Endometrial microvascular endothelial cells (primary cell): Measurements from ENCODE around the gene HIVEP3. TPM values are rescaled to one million over a fixed set of nuclear protein-coding genes. Genes with fewer than 3 reads are reported as not detected.

Source experiments
- in situ Hi-C: cut with HindIII; loops from 2 replicates; pipeline ENCODE4 v1.10.0; 2017; ENCODE audit warnings: low sequenced_read_pairs, low pct_unique_long_range_greater_than_20kb; ENCODE audit errors: inconsistent ontology term
- total RNA-seq: library from RNA; depleted of rRNA; stranded (reverse); fragments of >200 nt; gene quantifications from one replicate; pipeline ENCODE4 v1.2.3, GENCODE V29; 2015; ENCODE audit errors: inconsistent ontology term

The HIVEP3 gene
- total RNA-seq, 1 donor from 2014 or later: 4.4 TPM

DNA sequence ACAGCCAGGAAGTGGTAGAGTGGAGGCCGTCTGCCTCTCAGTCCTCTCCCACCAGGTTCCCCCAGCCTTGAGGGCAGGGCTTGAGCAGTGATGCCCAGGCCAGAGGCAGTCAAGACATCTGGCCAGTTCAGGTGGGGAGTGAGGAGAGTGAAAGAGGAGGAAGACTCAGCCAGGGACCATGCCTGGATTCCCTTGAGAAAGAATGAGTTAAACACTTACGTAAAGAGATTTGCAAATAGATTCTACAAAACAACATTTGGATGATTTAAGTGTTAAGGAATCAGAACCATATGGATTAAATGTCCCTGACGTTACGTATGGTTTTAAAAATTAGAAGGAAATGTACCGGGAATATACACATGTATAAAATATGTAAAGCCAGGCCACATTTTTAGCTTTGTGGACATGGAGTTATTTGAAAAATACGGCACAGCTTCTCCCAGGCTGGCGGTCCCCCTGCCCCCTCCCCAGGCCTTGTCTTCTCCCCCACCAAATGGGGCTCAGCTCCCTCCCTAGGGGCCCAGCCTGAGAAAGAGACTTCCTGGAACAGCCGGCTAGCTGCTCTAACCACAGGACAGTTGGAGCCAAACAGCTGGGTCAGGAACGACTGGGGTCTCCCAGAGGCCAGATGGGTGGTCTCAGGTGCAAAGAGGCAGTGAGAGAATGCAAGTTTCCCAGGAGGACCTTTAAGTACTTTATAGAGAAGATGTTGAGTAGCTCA, 245.9 kb downstream of the HIVEP3 start:
- in situ Hi-C loops: no loop called here

DNA sequence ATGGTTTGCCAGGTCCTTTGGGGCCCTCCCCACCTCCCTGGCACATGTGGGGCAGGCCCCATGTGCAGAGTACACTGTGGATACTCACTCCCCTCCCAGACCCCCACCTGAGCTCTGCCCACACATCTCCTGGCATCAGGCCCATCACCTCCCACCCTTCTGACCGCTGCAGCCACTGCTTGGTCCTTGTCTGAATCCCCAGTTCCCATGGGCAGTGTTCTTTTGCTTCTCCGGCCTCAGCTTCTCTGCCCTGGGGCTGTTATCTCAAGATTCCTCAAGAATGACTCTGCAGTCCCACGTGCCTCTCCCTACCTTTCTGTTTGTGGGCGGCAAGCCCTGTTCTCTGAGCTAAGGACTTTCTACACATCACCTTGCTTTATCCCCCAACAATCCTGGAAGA, 246.5 kb downstream of the HIVEP3 start:
- in situ Hi-C loops: no loop called here

DNA sequence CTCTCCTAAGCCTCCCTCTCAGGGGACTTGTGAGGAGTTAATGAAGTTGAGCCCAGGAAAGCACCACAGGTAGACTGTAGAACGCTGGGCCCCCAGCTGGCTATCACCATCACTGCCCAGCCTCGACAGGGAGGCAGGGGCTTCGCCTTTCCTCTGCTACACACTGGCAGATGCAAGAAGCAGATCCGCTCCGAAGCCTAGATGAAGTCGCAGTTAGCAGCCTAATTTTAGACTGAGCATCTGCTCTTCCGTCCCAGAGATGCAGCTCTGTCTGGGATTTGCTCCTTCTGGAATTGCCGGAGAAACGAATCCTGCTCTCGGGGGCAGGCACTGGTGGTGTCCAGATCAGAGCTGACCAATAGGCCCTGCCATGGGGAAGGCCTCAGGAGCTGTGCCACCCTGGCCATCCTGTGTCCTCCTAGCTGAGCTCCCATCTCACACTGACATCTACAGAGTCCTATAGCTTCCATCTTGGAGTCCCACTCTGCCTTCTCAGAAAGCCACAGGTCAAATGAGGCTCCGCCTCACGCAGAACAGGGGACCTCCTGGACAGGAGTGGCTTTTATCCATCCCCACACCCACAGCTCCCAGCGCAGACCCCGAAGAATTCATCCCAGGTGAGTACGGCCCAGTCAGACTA, 247.5 kb downstream of the HIVEP3 start:
- in situ Hi-C loops: no loop called here

DNA sequence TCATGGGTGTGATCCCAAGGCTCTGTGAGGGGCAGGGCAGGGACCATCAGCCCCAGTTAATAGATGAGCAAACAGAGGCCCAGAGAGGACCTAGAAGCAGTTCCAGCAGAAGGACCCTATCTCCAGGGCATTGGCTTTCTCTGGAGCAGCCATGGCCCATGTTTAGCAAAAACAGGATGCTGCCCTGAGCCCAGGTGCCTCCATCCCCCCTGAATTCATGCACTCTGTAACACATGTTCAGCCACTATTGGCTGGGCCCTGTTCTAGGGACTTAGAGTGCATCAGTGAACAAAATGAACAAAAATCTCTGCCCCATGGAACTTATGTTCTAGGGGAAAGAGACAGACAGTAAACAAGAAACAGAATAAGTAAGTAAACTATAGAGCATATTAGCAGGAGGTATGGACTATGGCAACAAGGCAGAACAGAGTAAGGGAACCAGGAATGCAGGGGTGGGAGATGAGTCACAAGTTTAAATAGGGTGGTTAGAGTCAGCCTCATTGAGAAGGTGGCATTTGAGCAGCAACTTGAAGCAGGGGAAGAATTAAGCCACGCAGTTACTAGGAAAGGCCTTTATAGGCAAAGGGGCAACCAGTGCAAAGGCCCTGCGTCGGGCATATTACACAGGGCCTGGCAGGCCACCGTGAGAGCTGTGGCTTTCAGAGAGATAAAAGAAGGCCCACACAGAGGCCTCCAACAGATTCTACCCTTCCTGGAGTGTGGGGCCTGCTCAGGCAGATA, 248.3 kb downstream of the HIVEP3 start:
- in situ Hi-C loops: no loop called here

DNA sequence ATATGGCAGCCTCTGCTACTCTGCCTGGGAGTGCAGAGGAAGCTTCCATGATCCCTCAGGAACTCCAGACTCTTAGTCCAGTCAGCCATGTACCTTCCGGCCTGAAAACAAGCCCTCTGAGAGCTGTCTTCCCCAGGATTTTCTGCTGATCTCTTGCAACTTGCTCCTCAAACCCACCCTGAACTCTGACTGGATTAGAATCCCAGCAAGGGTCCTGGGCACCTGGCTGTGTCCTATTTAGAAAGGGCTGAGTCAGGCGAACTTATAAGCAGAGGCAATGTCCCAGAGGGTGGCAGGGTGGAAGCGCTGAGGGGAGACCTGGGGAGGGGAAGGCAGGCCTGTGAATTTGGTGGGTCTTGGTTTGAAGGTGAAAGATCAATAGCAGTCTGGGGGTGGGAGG, 249.8 kb downstream of the HIVEP3 start:
- in situ Hi-C loops: no loop called here

DNA sequence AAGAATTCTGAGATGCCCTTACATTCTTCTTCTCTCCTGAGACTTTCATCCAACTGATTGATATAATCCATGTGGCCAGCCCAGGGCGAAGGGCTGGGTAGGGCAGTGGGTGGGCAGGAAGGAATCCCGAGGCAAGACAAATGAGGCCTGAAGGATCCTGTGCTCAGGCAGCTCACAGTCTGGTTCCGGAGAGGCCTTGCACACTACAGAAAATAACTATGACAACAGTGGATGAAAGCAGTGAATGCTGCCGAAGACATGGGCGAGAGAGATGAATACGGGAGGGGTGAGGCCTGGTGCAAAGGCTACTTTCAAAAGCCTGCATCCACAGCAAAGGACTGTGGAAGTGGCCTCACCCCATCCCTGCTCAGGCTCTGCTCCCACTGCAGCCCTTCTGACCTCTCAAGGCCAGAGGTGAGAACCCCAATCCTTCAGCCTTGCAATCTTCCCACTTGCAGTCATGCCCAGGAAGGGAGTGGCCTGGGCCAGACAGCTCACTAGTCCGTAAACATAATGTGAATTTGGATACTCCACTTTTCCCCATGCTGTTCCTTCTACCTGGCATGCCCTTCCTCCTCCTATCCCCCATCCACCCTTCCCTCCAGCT, 250.6 kb downstream of the HIVEP3 start:
- in situ Hi-C loops: no loop called here

DNA sequence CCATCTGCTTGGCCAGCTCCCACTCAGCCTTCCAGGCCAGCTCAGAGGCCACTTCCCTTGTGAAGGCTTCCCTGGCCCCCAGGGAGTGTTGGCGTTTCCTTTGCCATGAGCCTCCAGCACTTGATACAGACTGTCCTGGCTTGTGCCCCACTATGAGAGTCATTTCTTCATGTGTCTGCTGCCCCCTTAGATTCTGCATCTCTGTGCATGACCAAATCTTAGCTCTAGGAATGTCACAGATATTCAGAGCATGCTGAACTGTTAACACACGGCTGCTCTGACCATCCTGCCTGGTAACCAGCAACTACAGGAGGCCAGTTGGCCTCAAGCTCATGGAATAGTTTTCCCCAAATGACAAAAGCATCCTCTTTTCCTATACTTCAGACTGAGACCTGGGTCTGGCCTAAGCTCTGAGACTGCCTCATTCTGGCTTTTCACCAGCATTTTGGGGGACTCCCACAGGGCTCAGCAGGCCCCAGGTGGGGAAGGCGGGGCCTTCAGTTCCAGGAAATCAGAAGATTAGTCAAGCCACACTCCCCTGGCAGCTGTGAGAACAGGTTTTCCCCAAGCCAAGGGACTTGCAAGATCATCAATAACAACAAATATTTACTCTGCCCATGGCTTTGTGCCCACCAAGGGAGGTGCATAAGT, 251.6 kb downstream of the HIVEP3 start:
- in situ Hi-C loops: no loop called here

DNA sequence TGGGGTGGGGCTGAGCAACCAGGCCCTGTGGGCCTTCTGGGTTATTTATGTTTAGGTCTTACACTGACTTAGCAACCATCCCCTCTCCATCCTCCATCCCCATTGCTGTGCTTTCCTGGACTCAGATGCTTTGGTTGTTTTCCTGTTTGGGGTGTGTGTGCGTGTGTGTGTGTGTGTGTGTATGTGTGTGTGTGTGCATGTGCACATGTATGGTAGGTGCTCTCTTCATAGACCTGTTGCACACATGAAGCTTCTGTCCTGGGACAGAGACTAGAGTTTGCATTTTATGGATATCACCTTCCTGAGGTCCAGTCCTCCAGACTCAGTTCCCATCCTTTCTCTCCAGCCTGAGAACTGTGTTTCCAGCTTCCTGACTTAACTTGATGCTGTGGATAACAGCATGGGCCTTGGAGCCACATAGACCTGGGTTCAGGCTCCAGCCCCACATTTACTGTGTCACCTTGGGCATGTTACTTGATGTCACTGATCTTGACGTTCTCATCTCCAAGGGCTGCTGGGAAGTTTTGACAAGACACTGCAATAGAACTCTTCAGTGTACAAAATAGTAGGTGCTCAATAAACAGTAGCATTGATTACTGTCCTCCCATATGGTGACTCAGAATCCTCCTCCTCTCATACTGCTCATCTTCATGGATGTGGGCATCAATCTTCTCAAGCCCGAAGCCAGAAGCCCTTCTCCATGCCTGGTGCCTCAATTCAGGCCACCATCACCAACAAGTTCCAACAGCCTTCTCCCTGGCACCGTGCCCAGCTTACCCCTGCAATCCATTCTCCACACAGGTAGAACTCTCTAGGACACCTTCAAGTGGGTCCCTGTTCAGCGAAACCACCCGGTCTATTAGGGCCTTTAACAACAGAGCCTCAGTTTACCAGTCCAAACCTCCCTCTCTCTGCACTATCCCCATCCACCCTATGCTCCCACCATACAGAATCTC, 252.5 kb downstream of the HIVEP3 start:
- in situ Hi-C loops: no loop called here

DNA sequence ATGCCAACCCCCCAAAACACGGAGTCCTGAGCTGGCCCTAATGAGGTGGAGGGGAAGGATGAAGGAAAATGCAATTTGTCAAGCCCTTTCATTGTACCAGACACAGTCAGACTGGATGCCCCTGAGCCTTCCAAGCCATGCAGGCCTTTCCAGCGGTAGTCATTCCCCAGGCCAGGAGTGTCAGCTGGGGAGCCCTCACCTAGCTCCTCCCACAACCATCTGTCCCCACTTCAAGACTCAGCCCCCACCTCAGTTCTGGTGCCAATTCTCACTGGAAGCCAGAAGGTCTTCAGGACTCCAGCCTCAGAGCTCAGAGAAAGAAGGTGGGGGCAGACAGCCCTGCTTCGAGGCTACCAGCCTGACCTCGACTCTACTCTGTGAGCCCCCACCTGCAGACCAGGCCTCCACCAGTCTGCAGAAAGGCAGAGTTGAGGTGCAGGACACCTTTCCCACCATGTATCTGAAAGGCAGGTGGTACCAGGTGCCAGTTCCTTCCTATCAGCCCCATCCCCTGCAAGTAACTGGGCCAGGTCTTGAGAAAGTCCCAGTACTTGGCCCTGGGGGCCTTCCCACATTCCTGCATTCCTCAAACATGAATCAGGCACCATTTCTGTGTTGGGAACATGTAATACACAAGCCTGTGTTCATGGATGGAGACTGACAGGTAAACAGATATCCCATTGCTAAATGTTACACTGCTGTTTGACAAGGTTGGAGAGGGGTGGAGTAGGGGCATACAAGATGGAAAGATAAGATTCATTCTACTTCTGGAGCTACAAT, 253.7 kb downstream of the HIVEP3 start:
- in situ Hi-C loops: no loop called here

DNA sequence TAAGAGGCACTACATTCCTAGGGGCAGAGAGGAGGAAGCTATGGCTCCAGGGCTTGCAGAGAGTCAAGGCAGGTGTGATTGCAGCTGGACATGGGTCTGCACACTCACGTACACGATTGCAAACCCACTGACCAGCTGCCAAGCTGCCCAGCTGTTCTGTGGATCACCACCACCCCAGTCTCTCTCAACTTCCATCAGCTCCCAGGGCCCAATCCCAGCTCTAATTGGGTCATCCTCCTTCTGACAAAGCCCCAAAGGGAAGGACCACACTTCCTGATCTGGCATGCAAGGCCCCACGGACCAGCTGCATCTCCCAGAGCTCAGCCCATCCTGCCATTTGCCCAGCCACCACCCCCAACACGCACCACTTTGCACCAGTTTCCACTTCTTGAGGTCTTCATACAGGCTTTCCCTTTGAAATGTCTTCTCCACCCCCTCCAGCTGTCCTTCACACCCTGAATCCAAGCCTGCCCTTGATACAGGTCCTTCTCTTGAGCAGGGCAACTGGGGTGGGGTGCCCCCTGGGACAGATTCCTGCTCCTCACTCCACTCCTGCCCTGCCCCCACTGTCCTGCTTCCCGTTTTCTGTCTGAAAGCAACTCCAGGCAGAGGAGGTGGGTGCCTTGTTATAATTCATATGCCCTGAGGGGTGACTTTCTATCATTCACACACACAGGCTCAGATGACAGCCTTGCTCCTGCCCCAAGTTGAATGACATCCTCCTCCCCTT, 254.9 kb downstream of the HIVEP3 start:
- in situ Hi-C loops: no loop called here

DNA sequence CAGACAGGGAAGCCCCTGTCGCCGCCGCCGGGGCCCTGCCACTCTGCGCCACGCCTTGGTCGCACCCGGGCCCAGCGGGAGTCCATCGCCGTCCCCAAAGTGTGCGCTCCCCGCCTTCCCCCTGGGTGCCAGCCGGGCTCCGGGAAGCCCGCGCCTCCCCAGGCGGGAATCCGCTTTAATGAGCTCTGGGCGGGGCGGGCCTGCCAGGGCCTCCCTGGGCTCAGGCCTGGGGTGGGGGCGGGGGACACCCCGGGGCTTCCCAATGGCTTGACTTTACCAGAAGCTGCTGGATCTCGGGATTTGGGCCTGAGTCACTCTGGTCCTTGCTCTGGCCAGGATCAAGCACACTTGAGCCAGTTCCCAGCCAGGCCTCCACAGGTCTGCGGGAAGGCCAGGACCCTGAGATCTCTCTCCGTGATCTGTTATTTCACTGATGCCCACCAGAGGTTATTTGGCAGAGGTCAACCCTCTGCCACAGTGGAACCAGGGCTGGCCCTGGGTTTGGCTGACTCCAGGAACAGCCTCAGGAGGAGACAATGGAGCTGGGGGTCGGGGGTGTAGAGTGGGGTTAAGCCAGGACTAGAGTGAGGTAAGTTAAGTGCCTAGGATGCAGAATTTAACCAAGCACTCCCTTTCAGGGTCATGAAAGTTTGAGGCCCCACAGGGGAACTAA, 255.8 kb downstream of the HIVEP3 start:
- in situ Hi-C loops: no loop called here

DNA sequence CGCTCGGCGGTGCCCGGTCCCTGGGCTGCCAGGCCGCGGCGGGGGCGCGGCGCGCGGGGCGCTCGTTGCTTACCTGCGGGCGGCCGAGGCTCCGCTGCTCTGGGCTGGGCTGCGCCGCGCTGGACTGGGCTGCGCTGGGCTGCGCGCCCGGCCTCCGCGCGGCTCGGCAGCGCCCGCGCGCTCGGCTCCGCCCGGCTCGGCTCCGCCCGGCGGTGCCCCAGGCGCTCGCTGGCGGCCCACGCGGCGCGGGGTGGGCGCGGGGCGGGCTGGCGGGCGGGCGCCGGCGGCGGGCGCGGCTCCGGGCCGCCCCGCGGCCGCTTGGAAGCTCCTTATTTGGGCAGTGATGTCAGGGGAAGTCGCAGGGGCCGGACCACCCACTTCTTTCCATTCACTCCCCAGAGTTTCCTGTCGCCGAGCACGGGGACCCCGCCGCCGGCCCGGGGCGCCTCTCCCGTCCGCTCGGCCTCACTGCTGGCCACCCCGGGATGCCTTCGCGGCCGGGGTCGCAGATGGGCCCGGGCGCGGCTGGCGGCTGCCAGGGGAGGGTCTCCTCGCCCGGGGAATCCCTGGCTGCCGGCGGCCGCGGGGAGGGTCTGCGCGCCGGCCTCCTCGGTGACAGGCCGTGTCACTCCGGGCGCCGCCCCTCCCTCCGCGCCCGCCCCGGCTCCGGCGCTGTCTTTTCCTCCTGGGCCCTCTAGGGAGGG, 256.5 kb downstream of the HIVEP3 start:
- in situ Hi-C loops: no loop called here

DNA sequence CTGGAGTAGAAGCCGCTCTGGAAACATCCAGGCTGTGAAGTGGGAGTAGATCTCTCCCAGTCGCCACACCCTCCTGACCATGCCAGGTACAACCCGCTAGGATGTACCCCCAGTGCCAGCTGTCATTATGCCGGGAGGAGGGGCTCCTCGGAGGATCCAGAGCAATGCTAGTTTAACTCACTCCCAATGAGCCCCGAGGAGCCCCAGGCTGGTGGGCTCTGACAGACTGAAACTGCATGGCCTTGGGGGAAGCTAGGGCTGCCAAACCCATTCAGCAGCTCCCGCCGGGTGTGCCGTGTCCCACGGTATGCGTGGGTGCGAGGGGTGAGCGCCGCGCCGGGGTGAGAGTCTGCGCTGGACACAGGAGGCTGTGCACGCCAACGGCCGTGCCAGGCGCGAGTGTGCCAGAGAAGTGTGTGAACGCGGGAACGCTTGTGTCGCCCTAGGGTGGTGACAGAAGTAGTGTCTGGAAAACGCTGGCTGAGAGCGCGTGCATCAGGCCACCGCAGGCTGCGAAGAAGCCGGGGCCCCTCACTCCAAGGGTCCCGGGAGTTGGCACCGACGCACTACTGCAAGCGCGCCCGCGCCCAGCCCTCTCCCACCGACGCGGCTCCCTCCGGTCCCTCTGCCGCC, 257.2 kb downstream of the HIVEP3 start:
- in situ Hi-C loops: no loop called here

DNA sequence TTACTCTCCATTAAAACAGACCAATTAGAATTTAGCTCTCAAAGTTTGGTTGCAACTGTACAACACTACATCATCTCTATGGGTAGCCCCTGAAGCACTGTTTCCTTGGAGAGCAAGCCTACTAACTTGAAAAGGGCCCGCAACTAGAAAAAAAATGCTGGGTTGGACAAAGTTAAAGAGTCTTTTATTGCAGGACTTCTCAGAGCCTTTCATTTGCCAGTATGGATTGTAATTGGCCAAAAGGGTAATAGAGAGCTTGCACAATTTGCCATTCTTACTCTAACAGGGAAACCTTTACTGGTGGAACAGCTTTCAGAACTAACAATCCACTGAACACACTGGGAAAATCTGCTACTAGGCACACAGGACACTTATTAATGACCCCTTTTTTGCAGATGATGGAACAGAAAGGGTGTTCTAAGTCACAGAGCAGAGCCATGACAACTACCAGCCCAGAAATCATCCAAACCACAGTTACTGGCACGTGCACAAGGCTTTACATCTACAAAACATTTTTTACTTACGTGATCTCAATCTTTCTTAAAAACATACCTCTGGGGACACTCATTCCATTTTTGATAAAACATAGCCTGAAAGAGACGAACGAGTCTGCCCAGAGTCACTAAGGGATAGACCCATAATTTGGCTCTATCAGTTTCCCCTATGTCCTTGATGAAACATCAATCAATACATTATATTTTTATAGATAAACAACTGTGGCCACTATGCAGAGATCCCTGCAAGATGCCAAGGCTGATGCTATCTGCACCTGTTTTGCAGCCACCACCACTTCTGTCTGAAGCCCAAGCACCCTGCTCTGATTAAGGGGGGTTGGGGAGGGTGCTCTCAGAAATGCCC, 257.9 kb downstream of the HIVEP3 start:
- in situ Hi-C loops: no loop called here
